Activated CD8-positive, alpha-beta T cell treated with anti-CD3 and anti-CD28 coated beads for 36 hours (primary cell): ENCODE measurements around the gene KCNK6. TPM values are rescaled to one million over a fixed set of nuclear protein-coding genes. Genes with fewer than 3 reads are reported as not detected.
"Not testable (repeated sequence)": the region's sequence is repeated elsewhere in the genome, so short reads cannot be mapped to it uniquely, and the experiment has no call there.

Experiments used
- ATAC-seq: fragments of 200-7000 bp; cut with Tn5 transposase; one replicate; pipeline ENCODE4 v1.10.0; 2021; ENCODE audit warnings: mild to moderate bottlenecking, moderate library complexity
- CTCF ChIA-PET: fragments of 350-600 bp; sonication (Branson Sonifier 250); formaldehyde crosslinking; loops from one replicate; lab custom pipeline; 2021; ENCODE audit warnings: antibody characterized with exemption; lab: Charles Lee
- POLR2A ChIA-PET: fragments of 350-600 bp; sonication (Branson Sonifier 250); formaldehyde crosslinking; loops from one replicate; lab custom pipeline; 2021; ENCODE audit warnings: antibody characterized with exemption; lab: Charles Lee
- DNase-seq: peaks from one replicate; pipeline ENCODE4 v3.0.0-alpha.2; 2020
- H3K27ac Mint-ChIP-seq: one replicate; pipeline ENCODE4 v1.8.0; 2021; ENCODE audit warnings: mild to moderate bottlenecking, mixed read lengths
- H3K27me3 Mint-ChIP-seq: one replicate; pipeline ENCODE4 v1.8.0; 2021; ENCODE audit warnings: mixed read lengths
- H3K36me3 Mint-ChIP-seq: one replicate; pipeline ENCODE4 v1.8.0; 2021; ENCODE audit warnings: low read depth, mixed read lengths
- H3K4me1 Mint-ChIP-seq: one replicate; pipeline ENCODE4 v1.8.0; 2021; ENCODE audit warnings: low read depth, mixed read lengths
- H3K4me3 Mint-ChIP-seq: one replicate; pipeline ENCODE4 v1.8.0; 2021; ENCODE audit warnings: mild to moderate bottlenecking, moderate library complexity, mixed read lengths
- H3K9me3 Mint-ChIP-seq: one replicate; pipeline ENCODE4 v1.8.0; 2021; ENCODE audit warnings: mixed read lengths
- intact Hi-C: fragments of 100-400 bp; cut with micrococcal nuclease; formaldehyde crosslinking; loops from one replicate; pipeline ENCODE4 v1.10.0; 2022
- total RNA-seq, 2 experiments: library from RNA; stranded (reverse); gene quantifications; one replicate each; pipeline ENCODE4 v1.2.3, GENCODE V29; 2021
- TF ChIP-seq, protein P1 (sequence below): fragments of 200-600 bp; IDR thresholded peaks from one replicate; pipeline ENCODE4 v1.8.0; 2022; ENCODE audit warnings: antibody characterized with exemption, mild to moderate bottlenecking

KCNK6 gene
- total RNA-seq, 2 experiments from 2014 or later: 10.3 to 11.9 TPM

- Mint-ChIP-seq H3K36me3 (no peaks in the 10 kb centered on the region), H3K27me3 (peaks cover 22% of the 10 kb centered on the region)
- TF ChIP-seq, protein P1, sequence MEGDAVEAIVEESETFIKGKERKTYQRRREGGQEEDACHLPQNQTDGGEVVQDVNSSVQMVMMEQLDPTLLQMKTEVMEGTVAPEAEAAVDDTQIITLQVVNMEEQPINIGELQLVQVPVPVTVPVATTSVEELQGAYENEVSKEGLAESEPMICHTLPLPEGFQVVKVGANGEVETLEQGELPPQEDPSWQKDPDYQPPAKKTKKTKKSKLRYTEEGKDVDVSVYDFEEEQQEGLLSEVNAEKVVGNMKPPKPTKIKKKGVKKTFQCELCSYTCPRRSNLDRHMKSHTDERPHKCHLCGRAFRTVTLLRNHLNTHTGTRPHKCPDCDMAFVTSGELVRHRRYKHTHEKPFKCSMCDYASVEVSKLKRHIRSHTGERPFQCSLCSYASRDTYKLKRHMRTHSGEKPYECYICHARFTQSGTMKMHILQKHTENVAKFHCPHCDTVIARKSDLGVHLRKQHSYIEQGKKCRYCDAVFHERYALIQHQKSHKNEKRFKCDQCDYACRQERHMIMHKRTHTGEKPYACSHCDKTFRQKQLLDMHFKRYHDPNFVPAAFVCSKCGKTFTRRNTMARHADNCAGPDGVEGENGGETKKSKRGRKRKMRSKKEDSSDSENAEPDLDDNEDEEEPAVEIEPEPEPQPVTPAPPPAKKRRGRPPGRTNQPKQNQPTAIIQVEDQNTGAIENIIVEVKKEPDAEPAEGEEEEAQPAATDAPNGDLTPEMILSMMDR: no peak
These were observed 41.4 kb downstream of the KCNK6 start for GRCh38 chr19:38360839-38361631.

DNA sequence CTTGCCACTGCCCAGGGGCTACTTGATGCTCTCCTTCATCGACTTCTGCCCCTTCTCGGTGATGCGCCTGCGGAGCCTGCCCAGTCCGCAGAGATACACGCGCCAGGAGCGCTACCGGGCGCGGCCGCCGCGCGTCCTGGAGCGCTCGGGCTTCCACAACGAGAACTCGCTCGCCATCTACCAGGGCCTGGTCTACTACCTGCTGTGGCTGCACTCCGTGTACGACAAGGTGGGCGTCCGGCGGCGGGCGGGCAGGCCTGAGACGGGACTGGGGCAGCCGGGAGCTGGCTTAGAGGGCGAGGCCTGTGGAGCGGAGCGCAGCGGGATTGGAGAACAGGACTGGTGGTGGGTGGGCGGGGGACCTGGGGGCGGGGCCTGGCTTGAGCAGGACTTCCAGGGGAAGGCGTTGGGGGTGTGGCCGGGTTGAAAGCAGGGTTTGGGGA is 42.0 kb downstream of the KCNK6 start:
- Mint-ChIP-seq H3K4me3 (peak overlapping the region; percentile 78), H3K27me3 (peaks cover 25% of the 10 kb centered on the region), H3K4me1 (peaks cover 10% of the 10 kb centered on the region), H3K36me3 (no peaks in the 10 kb centered on the region), H3K27ac (no peak overlapping the region), H3K9me3 (no peaks in the 10 kb centered on the region)
- POLR2A ChIA-PET: interaction anchor here (2.9 kb wide), 1 partner anchor 12 kb away, joined by 13 read pairs; the partner anchor contains the start of gene PSMD8
- DNase-seq (peak; percentile 76), ATAC-seq (peak; percentile 78)
- CTCF ChIA-PET: interaction anchor here (0.7 to 2.3 kb wide), 4 partner anchors 12 to 118 kb away, joined by 3 to 7 read pairs (median 4); partner anchors contain the start of genes CATSPERG, FAM98C and PSMD8
- intact Hi-C loops: no loop called here
- TF ChIP-seq, protein P1: peak; percentile 26

More at GRCh38 chr19:38360839-38361631, 41.4 kb downstream of the KCNK6 start:
- intact Hi-C loops: no loop called here
- CTCF ChIA-PET: interaction anchor here (1.1 to 2.3 kb wide), 6 partner anchors 13 to 117 kb away, joined by 3 to 7 read pairs (median 4); partner anchors contain the start of genes FAM98C and PSMD8
- Mint-ChIP-seq H3K27ac (no peak overlapping the region), H3K9me3 (no peaks in the 10 kb centered on the region), H3K4me1 (peaks cover 10% of the 10 kb centered on the region), H3K4me3 (peak overlapping the region; percentile 78)
- ATAC-seq: no peak
- POLR2A ChIA-PET: interaction anchor here (2.9 kb wide), 1 partner anchor 13 kb away, joined by 13 read pairs; the partner anchor contains the start of gene PSMD8
- no peak for DNase-seq

DNA sequence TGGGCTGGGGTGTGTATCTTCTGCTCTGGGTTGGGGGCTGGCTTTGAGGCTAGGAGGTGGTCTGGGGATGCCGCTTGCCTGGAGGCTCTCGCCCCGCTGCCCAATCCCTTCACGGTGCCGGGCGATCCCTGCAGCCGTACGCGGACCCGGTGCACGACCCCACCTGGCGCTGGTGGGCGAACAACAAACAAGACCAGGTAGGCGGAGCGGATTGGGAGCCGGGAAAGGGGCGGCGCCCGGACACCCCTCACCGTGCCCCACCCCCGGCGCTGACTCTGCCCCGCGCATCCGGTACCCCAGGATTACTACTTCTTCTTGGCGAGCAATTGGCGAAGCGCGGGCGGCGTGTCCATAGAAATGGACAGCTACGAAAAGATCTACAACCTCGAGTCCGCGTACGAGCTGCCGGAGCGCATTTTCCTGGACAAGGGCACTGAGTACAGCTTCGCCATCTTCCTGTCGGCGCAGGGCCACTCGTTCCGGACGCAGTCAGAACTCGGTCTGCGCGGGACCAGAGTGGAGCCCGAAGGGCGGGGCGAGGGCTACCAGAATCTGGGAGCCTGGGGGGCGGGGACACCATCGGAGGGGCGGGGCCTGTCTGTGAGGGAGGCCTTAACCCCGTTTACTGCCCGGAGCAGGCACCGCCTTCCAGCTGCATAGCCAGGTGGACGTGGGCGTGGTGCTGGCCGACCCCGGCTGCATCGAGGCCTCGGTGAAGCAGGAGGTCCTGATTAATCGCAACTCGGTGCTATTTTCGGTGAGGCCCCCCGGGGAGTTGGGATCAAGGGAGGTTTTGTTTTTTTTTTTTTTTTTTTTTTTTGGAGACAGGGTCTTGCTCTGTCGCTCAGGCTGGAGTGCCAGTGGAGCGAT is 42.7 kb downstream of the KCNK6 start:
- H3K4me1 Mint-ChIP-seq: peaks cover 10% of the 10 kb centered on the region
- intact Hi-C loops: no loop called here
- H3K27ac Mint-ChIP-seq: no peak overlapping the region
- ChIA-PET POLR2A (interaction anchor here (2.9 kb wide), 1 partner anchor 12 kb away, joined by 13 read pairs; the partner anchor contains the start of gene PSMD8), CTCF (interaction anchor here (0.7 to 2.3 kb wide), 4 partner anchors 11 to 118 kb away, joined by 3 to 7 read pairs (median 4); partner anchors contain the start of genes CATSPERG, FAM98C and PSMD8)
- H3K4me3 Mint-ChIP-seq: peak overlapping the region; percentile 78
- DNase-seq (peak; percentile 93), ATAC-seq (peak; percentile 80)
- peaks cover 25% of the 10 kb centered on the region for H3K27me3 Mint-ChIP-seq
- TF ChIP-seq, protein P1: peak; percentile 4
- no peaks in the 10 kb centered on the region for H3K9me3 Mint-ChIP-seq
- no peaks in the 10 kb centered on the region for H3K36me3 Mint-ChIP-seq

DNA sequence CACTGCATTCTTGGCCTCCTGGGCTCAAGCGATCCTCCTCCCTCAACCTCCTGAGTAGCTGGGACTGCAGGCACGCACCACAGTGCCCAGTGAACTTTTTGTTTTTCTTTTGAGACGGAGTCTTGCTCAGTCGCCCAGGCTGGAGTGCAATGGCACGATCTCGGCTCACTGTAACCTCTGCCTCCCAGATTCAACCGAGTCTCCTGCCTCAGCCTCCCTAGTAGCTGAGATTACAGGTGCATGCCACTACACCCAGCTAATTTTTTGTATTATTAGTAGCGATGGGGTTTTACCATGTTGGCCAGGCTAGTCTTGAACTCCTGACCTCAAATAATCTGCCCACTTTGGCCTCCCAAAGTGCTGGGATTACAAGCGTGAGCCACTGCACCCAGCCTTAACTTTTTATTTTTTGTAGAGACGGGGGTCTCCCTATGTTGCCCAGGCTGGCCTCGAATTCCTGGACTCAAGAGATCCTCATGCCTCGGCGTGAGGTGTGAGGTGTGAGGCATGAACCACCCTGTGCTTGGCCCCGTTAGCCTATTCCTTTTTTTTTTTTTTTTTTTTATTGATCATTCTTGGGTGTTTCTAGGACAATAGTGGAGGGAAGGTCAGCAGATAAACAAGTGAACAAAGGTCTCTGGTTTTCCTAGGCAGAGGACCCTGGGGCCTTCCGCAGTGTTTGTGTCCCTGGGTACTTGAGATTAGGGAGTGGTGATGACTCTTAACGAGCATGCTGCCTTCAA is 43.5 kb downstream of the KCNK6 start:
- peak overlapping the region; percentile 78 for H3K4me3 Mint-ChIP-seq
- H3K36me3 Mint-ChIP-seq, intact Hi-C loops, H3K27ac Mint-ChIP-seq, H3K9me3 Mint-ChIP-seq, DNase-seq, ATAC-seq: not testable (repeated sequence)
- H3K4me1 Mint-ChIP-seq: peaks cover 10% of the 10 kb centered on the region
- ChIA-PET CTCF (interaction anchor here (1.2 to 2.3 kb wide), 2 partner anchors 10 to 119 kb away, joined by 5 to 7 read pairs; partner anchors contain the start of gene PSMD8), POLR2A (interaction anchor here (2.9 kb wide), 1 partner anchor 11 kb away, joined by 13 read pairs; the partner anchor contains the start of gene PSMD8)
- peaks cover 24% of the 10 kb centered on the region for H3K27me3 Mint-ChIP-seq
